GM12891 (cell line): ENCODE measurements around the gene FAM151B.

Experiments
- PAX5 ChIP-seq: IDR thresholded peaks from 2 replicates; pipeline ENCODE4 v1.6.1; 2011; ENCODE audit warnings: low read length, moderate library complexity, mild to moderate bottlenecking; ENCODE audit not compliant: insufficient read depth, severe bottlenecking
- POLR2A ChIP-seq: IDR thresholded peaks from 2 replicates; pipeline ENCODE4 v1.6.1; 2011; ENCODE audit warnings: low read depth, low read length, control low read depth
- POLR2AphosphoS5 ChIP-seq: IDR thresholded peaks from 2 replicates; pipeline ENCODE4 v1.6.1; 2011; ENCODE audit warnings: low read depth, low read length, control low read depth
- SPI1 ChIP-seq: IDR thresholded peaks from 2 replicates; pipeline ENCODE4 v1.6.1; 2011; ENCODE audit warnings: low read depth, low read length, control low read depth
- TAF1 ChIP-seq: IDR thresholded peaks from 2 replicates; pipeline ENCODE4 v1.6.1; 2011; ENCODE audit warnings: low read depth, low read length, control low read depth

GRCh38 chr5:80439213-80439612, 48.7 kb upstream of the FAM151B start:
- TF ChIP-seq SPI1 (no peak), POLR2AphosphoS5 (no peak), POLR2A (no peak), PAX5 (no peak), TAF1 (no peak)
